ENCODE data around the gene KIAA1210. TPM values are rescaled to one million over a fixed set of nuclear protein-coding genes. Genes with fewer than 3 reads are reported as not detected.

The KIAA1210 gene
- not detected in 2 replicates for total RNA-seq

- DNase-seq (ENCODE audit: low read depth, low spot score) = no peak
Observed at GRCh38 chrX:119127650-119128049, at the start of gene KIAA1210. Gene KIAA1210 (minus strand): TSS chrX:119127812. CDS start chrX:119123642, 4,170 bp downstream.

- DNase-seq (ENCODE audit: low read depth, low spot score) = no peak
Observed at GRCh38 chrX:119177278-119177677, 49.7 kb upstream of the KIAA1210 start.

- no peak for DNase-seq (ENCODE audit: low read depth, low spot score)
Observed at GRCh38 chrX:119174900-119175299, 47.3 kb upstream of the KIAA1210 start.

- no peak for DNase-seq (ENCODE audit: low read depth, low spot score)
Observed at GRCh38 chrX:119168104-119168503, 40.5 kb upstream of the KIAA1210 start.

- no peak for DNase-seq (ENCODE audit: low read depth, low spot score)
Observed at GRCh38 chrX:119158226-119158625, 30.6 kb upstream of the KIAA1210 start.

GRCh38 chrX:119156241-119156640 lies 28.6 kb upstream of the KIAA1210 start:
- no peak for DNase-seq (ENCODE audit: low read depth, low spot score)

GRCh38 chrX:119155416-119156035 lies 27.9 kb upstream of the KIAA1210 start:
- no peak for DNase-seq (ENCODE audit: low read depth, low spot score)

GRCh38 chrX:119151051-119151380 lies 23.4 kb upstream of the KIAA1210 start:
- DNase-seq (ENCODE audit: low read depth, low spot score) = no peak

GRCh38 chrX:119150163-119151050 lies 22.8 kb upstream of the KIAA1210 start:
- no peak for DNase-seq (ENCODE audit: low read depth, low spot score)

GRCh38 chrX:119147486-119147885 lies 19.9 kb upstream of the KIAA1210 start:
- no peak for DNase-seq (ENCODE audit: low read depth, low spot score)

- no peak for DNase-seq (ENCODE audit: low read depth, low spot score)
Observed at GRCh38 chrX:119145241-119145653, 17.6 kb upstream of the KIAA1210 start.

- no peak for DNase-seq (ENCODE audit: low read depth, low spot score)
Observed at GRCh38 chrX:119134466-119134865, 6.9 kb upstream of the KIAA1210 start.

GRCh38 chrX:119132961-119133360 lies 5.3 kb upstream of the KIAA1210 start:
- no peak for DNase-seq (ENCODE audit: low read depth, low spot score)

- DNase-seq (ENCODE audit: low read depth, low spot score) = no peak
Observed at GRCh38 chrX:119132316-119132715, 4.7 kb upstream of the KIAA1210 start.

GRCh38 chrX:119130911-119131310 lies 3.3 kb upstream of the KIAA1210 start:
- no peak for DNase-seq (ENCODE audit: low read depth, low spot score)

GRCh38 chrX:119121341-119121740 lies 6.3 kb downstream of the KIAA1210 start:
- DNase-seq (ENCODE audit: low read depth, low spot score) = no peak

GRCh38 chrX:119118780-119119395 lies 8.7 kb downstream of the KIAA1210 start:
- peak; percentile 5 for DNase-seq (ENCODE audit: low read depth, low spot score)

GRCh38 chrX:119107206-119107605 lies 20.4 kb downstream of the KIAA1210 start:
- no peak for DNase-seq (ENCODE audit: low read depth, low spot score)

GRCh38 chrX:119105826-119106225 lies 21.8 kb downstream of the KIAA1210 start:
- no peak for DNase-seq (ENCODE audit: low read depth, low spot score)

- DNase-seq (ENCODE audit: low read depth, low spot score) = no peak
Observed at GRCh38 chrX:119101168-119101567, 26.4 kb downstream of the KIAA1210 start.

- no peak for DNase-seq (ENCODE audit: low read depth, low spot score)
Observed at GRCh38 chrX:119095936-119096335, 31.7 kb downstream of the KIAA1210 start.

- DNase-seq (ENCODE audit: low read depth, low spot score) = no peak
Observed at GRCh38 chrX:119094819-119095218, 32.8 kb downstream of the KIAA1210 start.

All from pulmonary artery endothelial cell (primary cell).